Astrocyte (in vitro differentiated cells and primary cell): ENCODE data around the gene ANKRD33B. TPM values are rescaled to one million over a fixed set of nuclear protein-coding genes. Genes with fewer than 3 reads are reported as not detected.

Experiments used
- DNase-seq: peaks from one replicate; pipeline ENCODE4 v3.0.0-alpha.2; 2010; ENCODE audit warnings: low read depth
- FAIRE-seq: peaks from 2 replicates; lab custom pipeline; 2011; peaks lifted over from hg19 to GRCh38; lab: Jason Lieb, UNC
- H2AFZ ChIP-seq: 2 replicates; pipeline ENCODE4 v1.6.0; 2012; ENCODE audit warnings: low read depth, low read length, inconsistent platforms
- H3K27ac ChIP-seq: 2 replicates; pipeline ENCODE4 v1.5.1; 2011; ENCODE audit warnings: low read depth, low read length, inconsistent platforms
- H3K27me3 ChIP-seq: 2 replicates; pipeline ENCODE4 v1.6.0; 2011; ENCODE audit warnings: low read length, inconsistent platforms; ENCODE audit not compliant: insufficient read depth
- H3K36me3 ChIP-seq: 2 replicates; pipeline ENCODE4 v1.5.1; 2011; ENCODE audit warnings: low read length, inconsistent platforms; ENCODE audit not compliant: insufficient read depth
- H3K4me1 ChIP-seq: 2 replicates; pipeline ENCODE4 v1.5.1; 2011; ENCODE audit warnings: low read length, inconsistent platforms; ENCODE audit not compliant: insufficient read depth
- H3K4me2 ChIP-seq: 2 replicates; pipeline ENCODE4 v1.6.0; 2012; ENCODE audit warnings: low read length, inconsistent platforms
- H3K4me3 ChIP-seq: 2 replicates; pipeline ENCODE4 v1.5.1; 2011; ENCODE audit warnings: low read depth, mild to moderate bottlenecking, low read length, inconsistent platforms; ENCODE audit not compliant: insufficient read depth
- H3K79me2 ChIP-seq: 2 replicates; pipeline ENCODE4 v1.6.0; 2012; ENCODE audit warnings: mild to moderate bottlenecking, low read length, inconsistent platforms; ENCODE audit not compliant: insufficient read depth
- H3K9ac ChIP-seq: 2 replicates; pipeline ENCODE4 v1.6.0; 2012; ENCODE audit warnings: mild to moderate bottlenecking, low read length, inconsistent platforms
- H3K9me3 ChIP-seq: 2 replicates; pipeline ENCODE4 v1.5.1; 2012; ENCODE audit warnings: low read depth, mild to moderate bottlenecking, low read length, inconsistent platforms; ENCODE audit not compliant: insufficient read depth
- H4K20me1 ChIP-seq: 2 replicates; pipeline ENCODE4 v1.6.0; 2012; ENCODE audit warnings: low read length, inconsistent platforms; ENCODE audit not compliant: insufficient read depth
- H3K27ac Mint-ChIP-seq: one replicate; pipeline ENCODE4 v1.8.0; 2021; ENCODE audit warnings: mild to moderate bottlenecking, mixed read lengths; ENCODE audit not compliant: unreplicated experiment
- H3K27me3 Mint-ChIP-seq: one replicate; pipeline ENCODE4 v1.8.0; 2021; ENCODE audit warnings: low read depth, mixed read lengths; ENCODE audit not compliant: unreplicated experiment
- H3K36me3 Mint-ChIP-seq: one replicate; pipeline ENCODE4 v1.8.0; 2021; ENCODE audit warnings: low read depth, mixed read lengths; ENCODE audit not compliant: unreplicated experiment
- H3K4me1 Mint-ChIP-seq: one replicate; pipeline ENCODE4 v1.8.0; 2021; ENCODE audit warnings: low read depth, mixed read lengths; ENCODE audit not compliant: unreplicated experiment
- H3K4me3 Mint-ChIP-seq: one replicate; pipeline ENCODE4 v1.8.0; 2021; ENCODE audit warnings: mild to moderate bottlenecking, moderate library complexity, mixed read lengths; ENCODE audit not compliant: unreplicated experiment
- H3K9me3 Mint-ChIP-seq: one replicate; pipeline ENCODE4 v1.8.0; 2021; ENCODE audit warnings: mild to moderate bottlenecking, mixed read lengths; ENCODE audit not compliant: unreplicated experiment
- EZH2 ChIP-seq: IDR thresholded peaks from 2 replicates; pipeline ENCODE4 v1.6.1; 2012; ENCODE audit warnings: mild to moderate bottlenecking, low read length, inconsistent platforms; ENCODE audit not compliant: insufficient read depth
- total RNA-seq: library from RNA; stranded (reverse); gene quantifications from 2 replicates; pipeline ENCODE4 v1.2.1, GENCODE V29; 2021
- TF ChIP-seq, protein P1 (sequence below): IDR thresholded peaks from 2 replicates; pipeline ENCODE4 v1.5.1; 2011; ENCODE audit warnings: low read depth, mild to moderate bottlenecking, inconsistent platforms, low read length, moderate library complexity; ENCODE audit not compliant: insufficient read depth

Gene ANKRD33B
- total RNA-seq, 1 donor from 2014 or later: 22.7 TPM

GRCh38 chr5:10588779-10589447 lies 25.0 kb downstream of the ANKRD33B start:
- H3K9me3 Mint-ChIP-seq: no peaks in the 10 kb centered on the region
- H3K27me3 Mint-ChIP-seq: no peaks in the 10 kb centered on the region
- Histone ChIP-seq H3K4me2 (no peak overlapping the region), H3K27ac (no peak overlapping the region), H3K79me2 (peaks cover 4% of the 10 kb centered on the region), H3K4me3 (no peak overlapping the region), H3K4me1 (no peaks in the 10 kb centered on the region), H4K20me1 (peaks cover 13% of the 10 kb centered on the region), H3K9me3 (no peaks in the 10 kb centered on the region), H3K9ac (no peak overlapping the region), H2AFZ (no peak overlapping the region), H3K36me3 (no peaks in the 10 kb centered on the region), H3K27me3 (no peaks in the 10 kb centered on the region)
- H3K4me3 Mint-ChIP-seq: no peak overlapping the region
- DNase-seq: no peak
- no peak for TF ChIP-seq EZH2
- TF ChIP-seq, protein P1, sequence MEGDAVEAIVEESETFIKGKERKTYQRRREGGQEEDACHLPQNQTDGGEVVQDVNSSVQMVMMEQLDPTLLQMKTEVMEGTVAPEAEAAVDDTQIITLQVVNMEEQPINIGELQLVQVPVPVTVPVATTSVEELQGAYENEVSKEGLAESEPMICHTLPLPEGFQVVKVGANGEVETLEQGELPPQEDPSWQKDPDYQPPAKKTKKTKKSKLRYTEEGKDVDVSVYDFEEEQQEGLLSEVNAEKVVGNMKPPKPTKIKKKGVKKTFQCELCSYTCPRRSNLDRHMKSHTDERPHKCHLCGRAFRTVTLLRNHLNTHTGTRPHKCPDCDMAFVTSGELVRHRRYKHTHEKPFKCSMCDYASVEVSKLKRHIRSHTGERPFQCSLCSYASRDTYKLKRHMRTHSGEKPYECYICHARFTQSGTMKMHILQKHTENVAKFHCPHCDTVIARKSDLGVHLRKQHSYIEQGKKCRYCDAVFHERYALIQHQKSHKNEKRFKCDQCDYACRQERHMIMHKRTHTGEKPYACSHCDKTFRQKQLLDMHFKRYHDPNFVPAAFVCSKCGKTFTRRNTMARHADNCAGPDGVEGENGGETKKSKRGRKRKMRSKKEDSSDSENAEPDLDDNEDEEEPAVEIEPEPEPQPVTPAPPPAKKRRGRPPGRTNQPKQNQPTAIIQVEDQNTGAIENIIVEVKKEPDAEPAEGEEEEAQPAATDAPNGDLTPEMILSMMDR: no peak
- no peak overlapping the region for H3K27ac Mint-ChIP-seq
- no peak for FAIRE-seq
- peaks cover 12% of the 10 kb centered on the region for H3K36me3 Mint-ChIP-seq
- peaks cover 38% of the 10 kb centered on the region for H3K4me1 Mint-ChIP-seq

DNA sequence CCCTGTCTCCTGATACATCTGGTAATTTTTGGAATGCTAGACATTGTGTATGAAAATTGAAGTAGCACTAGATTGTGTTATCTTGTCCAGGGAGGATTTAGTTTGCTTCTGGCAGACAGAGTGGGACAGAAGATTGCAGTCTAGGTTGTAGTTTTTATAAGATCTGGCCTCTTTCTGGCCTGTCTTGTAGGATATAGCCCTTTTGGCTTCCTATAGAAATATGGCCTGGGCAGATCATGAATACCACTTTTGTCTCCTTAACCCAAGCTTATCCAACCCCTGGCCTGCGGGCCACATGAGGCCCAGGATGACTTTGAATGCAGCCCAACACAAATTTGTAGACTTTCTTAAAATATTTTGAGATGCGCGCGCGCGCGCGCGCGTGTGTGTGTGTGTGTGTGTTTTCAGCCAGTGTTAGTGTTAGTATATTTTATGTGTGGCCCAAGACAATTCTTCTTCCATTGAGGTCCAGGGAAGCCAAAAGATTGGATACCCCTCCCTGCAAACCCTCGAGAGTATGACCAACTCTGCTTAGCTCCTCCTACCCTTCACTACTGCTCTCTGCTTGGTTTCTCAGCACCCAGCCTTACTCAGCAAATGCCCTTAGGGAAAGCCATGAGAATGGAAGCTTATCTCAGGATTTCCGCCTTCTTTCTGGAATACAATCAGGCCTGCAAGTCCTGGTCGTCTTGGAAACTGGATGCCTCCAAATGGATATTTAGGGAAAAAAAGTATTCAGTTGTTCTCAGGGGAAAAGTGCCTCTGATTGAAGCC lies 26.5 kb downstream of the ANKRD33B start:
- Mint-ChIP-seq H3K4me1 (peaks cover 41% of the 10 kb centered on the region), H3K4me3 (no peak overlapping the region), H3K27me3 (no peaks in the 10 kb centered on the region), H3K36me3 (peaks cover 6% of the 10 kb centered on the region), H3K9me3 (no peaks in the 10 kb centered on the region), H3K27ac (peak overlapping the region; percentile 58)
- H3K27me3 ChIP-seq: no peaks in the 10 kb centered on the region
- DNase-seq (peak; percentile 72), FAIRE-seq (no peak)
- no peak overlapping the region for H3K9ac ChIP-seq
- H3K27ac ChIP-seq: no peak overlapping the region
- no peak overlapping the region for H2AFZ ChIP-seq
- TF ChIP-seq, protein P1: no peak
- no peak for TF ChIP-seq EZH2
- H3K9me3 ChIP-seq: no peaks in the 10 kb centered on the region
- peaks cover 13% of the 10 kb centered on the region for H4K20me1 ChIP-seq
- H3K4me2 ChIP-seq: no peak overlapping the region
- H3K4me1 ChIP-seq: peaks cover 12% of the 10 kb centered on the region
- peaks cover 4% of the 10 kb centered on the region for H3K79me2 ChIP-seq
- H3K36me3 ChIP-seq: no peaks in the 10 kb centered on the region
- H3K4me3 ChIP-seq: no peak overlapping the region

DNA sequence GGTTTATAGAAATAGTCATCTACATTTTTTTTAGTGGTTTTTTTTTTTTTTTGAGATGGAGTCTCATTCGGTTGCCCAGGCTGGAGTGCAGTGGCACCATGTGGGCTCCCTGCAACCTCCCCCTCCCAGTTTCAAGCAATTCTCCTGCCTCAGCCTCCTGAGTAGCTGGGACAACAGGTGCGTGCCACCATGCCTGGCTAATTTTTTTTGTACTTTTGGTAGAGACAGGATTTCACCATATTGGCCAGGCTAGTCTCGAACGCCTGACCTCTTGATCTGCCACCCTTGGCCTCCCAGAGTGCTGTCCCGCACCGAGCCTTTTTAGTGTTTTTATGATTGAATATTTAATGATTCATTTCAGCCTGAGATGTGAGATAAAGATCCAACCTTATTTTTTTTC lies 27.3 kb downstream of the ANKRD33B start:
- H3K9me3 Mint-ChIP-seq: no peaks in the 10 kb centered on the region
- H4K20me1 ChIP-seq: peaks cover 5% of the 10 kb centered on the region
- H2AFZ ChIP-seq: no peak overlapping the region
- no peaks in the 10 kb centered on the region for H3K27me3 Mint-ChIP-seq
- peaks cover 2% of the 10 kb centered on the region for H3K79me2 ChIP-seq
- no peak overlapping the region for H3K4me2 ChIP-seq
- no peak overlapping the region for H3K27ac ChIP-seq
- H3K4me1 Mint-ChIP-seq: peaks cover 48% of the 10 kb centered on the region
- no peaks in the 10 kb centered on the region for H3K36me3 ChIP-seq
- DNase-seq (no peak), FAIRE-seq (no peak)
- H3K9me3 ChIP-seq: no peaks in the 10 kb centered on the region
- H3K36me3 Mint-ChIP-seq: peaks cover 6% of the 10 kb centered on the region
- TF ChIP-seq EZH2: no peak
- TF ChIP-seq, protein P1: no peak
- no peaks in the 10 kb centered on the region for H3K27me3 ChIP-seq
- peak overlapping the region; percentile 10 for H3K27ac Mint-ChIP-seq
- H3K9ac ChIP-seq: no peak overlapping the region
- H3K4me1 ChIP-seq: peaks cover 19% of the 10 kb centered on the region
- H3K4me3 ChIP-seq: no peak overlapping the region
- no peak overlapping the region for H3K4me3 Mint-ChIP-seq
